PC-9 (cell line): ENCODE measurements around the gene LCN9. TPM values are rescaled to one million over a fixed set of nuclear protein-coding genes. Genes with fewer than 3 reads are reported as not detected.

ENCODE experiments used
- BruUV-seq: library from RNA; stranded (reverse); fragments of 400-500 nt; replicated peaks from 2 replicates; lab custom pipeline; 2021; lab: Mats Ljungman, UMichigan
- CTCF ChIA-PET: fragments of 300-600 bp; sonication (Branson Sonifier 250); formaldehyde crosslinking; loops from one replicate; lab custom pipeline; 2022; ENCODE audit warnings: antibody characterized with exemption; lab: Charles Lee
- POLR2A ChIA-PET: fragments of 300-600 bp; sonication (Branson Sonifier 250); formaldehyde crosslinking; loops from one replicate; lab custom pipeline; 2022; ENCODE audit warnings: antibody characterized with exemption; ENCODE audit not compliant: unreplicated experiment; lab: Charles Lee
- DNase-seq, 2 experiments: peaks; one replicate each; pipeline versions ENCODE4 v3.0.0 to v3.0.0-alpha.2; 2015 to 2022; ENCODE audit warnings: mixed read lengths in 1 of 2
- H2AFZ ChIP-seq: fragments of 200-600 bp; sonication (generic); 2 replicates; pipeline ENCODE4 v1.8.1; 2017; ENCODE audit warnings: antibody characterized with exemption
- H3F3A ChIP-seq: fragments of 200-600 bp; sonication (generic); 2 replicates; pipeline ENCODE4 v1.8.1; 2017; ENCODE audit warnings: antibody characterized with exemption, mild to moderate bottlenecking, low read depth; ENCODE audit not compliant: insufficient read depth
- H3K27ac ChIP-seq: fragments of 200-600 bp; sonication (generic); 2 replicates; pipeline ENCODE4 v1.6.1; 2016; ENCODE audit warnings: mixed run types
- H3K27me3 ChIP-seq: fragments of 200-600 bp; sonication (generic); 2 replicates; pipeline ENCODE4 v1.6.1; 2016; ENCODE audit warnings: low read depth, mixed run types; ENCODE audit not compliant: insufficient read depth
- H3K36me3 ChIP-seq: fragments of 200-600 bp; sonication (generic); 2 replicates; pipeline ENCODE4 v1.6.1; 2016; ENCODE audit warnings: low read depth, mixed run types
- H3K4me1 ChIP-seq: fragments of 200-600 bp; sonication (generic); replicated peaks from 2 replicates; pipeline ENCODE4 v1.6.1; 2016; ENCODE audit warnings: mixed run types; ENCODE audit not compliant: insufficient read depth
- H3K4me2 ChIP-seq: fragments of 200-600 bp; sonication (generic); 2 replicates; pipeline ENCODE4 v1.6.1; 2017; ENCODE audit warnings: mixed run types
- H3K4me3 ChIP-seq: fragments of 200-600 bp; sonication (generic); 2 replicates; pipeline ENCODE4 v1.6.1; 2016; ENCODE audit warnings: mixed run types
- H3K79me2 ChIP-seq: fragments of 200-600 bp; sonication (generic); 2 replicates; pipeline ENCODE4 v1.6.1; 2017; ENCODE audit warnings: low read depth, mixed run types
- H3K9me2 ChIP-seq: fragments of 200-600 bp; sonication (generic); 2 replicates; pipeline ENCODE4 v1.8.1; 2017; ENCODE audit warnings: mild to moderate bottlenecking; ENCODE audit not compliant: insufficient read depth
- H3K9me3 ChIP-seq: fragments of 200-600 bp; sonication (generic); 2 replicates; pipeline ENCODE4 v1.8.1; 2016; ENCODE audit warnings: low read depth; ENCODE audit not compliant: insufficient read depth
- H4K20me1 ChIP-seq: fragments of 200-600 bp; sonication (generic); 2 replicates; pipeline ENCODE4 v1.8.1; 2017; ENCODE audit not compliant: insufficient read depth
- CTCF ChIP-seq: fragments of 200-600 bp; sonication (generic); conservative IDR thresholded peaks from 2 replicates; pipeline ENCODE4 v1.6.1; 2017; ENCODE audit warnings: mixed run types, antibody characterized with exemption, mild to moderate bottlenecking, moderate library complexity
- EZH2 ChIP-seq: fragments of 200-600 bp; sonication (generic); IDR thresholded peaks from 2 replicates; pipeline ENCODE4 v1.8.0; 2017; ENCODE audit warnings: antibody characterized with exemption, low read depth
- intact Hi-C: fragments of 100-400 bp; cut with micrococcal nuclease; formaldehyde crosslinking; loops from one replicate; pipeline ENCODE4 v1.10.0; 2022; ENCODE audit not compliant: unreplicated experiment
- total RNA-seq: library from RNA; stranded (reverse); gene quantifications from 2 replicates; pipeline ENCODE4 v1.2.3, GENCODE V29; 2021

Gene LCN9
- total RNA-seq, 1 experiment from 2014 or later: not detected

GRCh38 chr9:135664801-135665794 lies 2.0 kb downstream of the LCN9 start:
- no peaks in the 10 kb centered on the region for H3K4me1 ChIP-seq
- no peak overlapping the region for H3K4me2 ChIP-seq
- H3F3A ChIP-seq: no peaks in the 10 kb centered on the region
- H3K27me3 ChIP-seq: peaks cover 92% of the 10 kb centered on the region
- H3K36me3 ChIP-seq: no peaks in the 10 kb centered on the region
- ChIA-PET CTCF (no interaction called here), POLR2A (no interaction called here)
- intact Hi-C loops: no loop called here
- TF ChIP-seq CTCF (no peak), EZH2 (no peak)
- H3K4me3 ChIP-seq: no peak overlapping the region
- DNase-seq: no peak
- H3K79me2 ChIP-seq: no peaks in the 10 kb centered on the region
- no peak overlapping the region for H2AFZ ChIP-seq
- no peak overlapping the region for H3K27ac ChIP-seq
- no peaks in the 10 kb centered on the region for H3K9me3 ChIP-seq
- BruUV-seq: no TSS peak
- no peaks in the 10 kb centered on the region for H3K9me2 ChIP-seq
- no peaks in the 10 kb centered on the region for H4K20me1 ChIP-seq

DNA sequence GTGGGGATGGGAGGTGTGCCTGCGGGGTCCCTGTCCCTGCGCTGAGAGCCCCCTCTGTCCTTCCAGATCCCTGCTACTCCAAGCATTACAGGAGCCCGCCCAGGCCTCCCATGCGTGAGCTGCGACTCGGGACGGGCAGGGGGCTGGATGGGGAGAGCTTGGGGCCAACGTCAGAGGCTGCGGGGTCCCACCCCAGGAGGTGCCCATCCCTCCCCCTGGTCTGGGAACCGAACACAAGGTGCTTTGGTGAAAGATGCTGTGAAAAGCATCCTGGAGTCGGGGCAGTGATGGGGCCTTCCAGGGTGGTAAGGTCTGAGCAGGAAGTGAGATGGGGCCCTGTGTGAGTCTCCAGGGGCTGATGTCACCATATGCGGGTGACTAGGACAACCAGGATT lies 2.7 kb downstream of the LCN9 start:
- intact Hi-C loops: no loop called here

More for the DNA sequence above, 2.7 kb downstream of the LCN9 start:
- no peaks in the 10 kb centered on the region for H3K9me3 ChIP-seq
- no peaks in the 10 kb centered on the region for H3K79me2 ChIP-seq
- TF ChIP-seq CTCF (no peak), EZH2 (peak; percentile 68; the same call in 1 of the 2 replicates)
- ChIA-PET CTCF (no interaction called here), POLR2A (no interaction called here)
- H4K20me1 ChIP-seq: no peaks in the 10 kb centered on the region
- no peaks in the 10 kb centered on the region for H3F3A ChIP-seq
- no peak overlapping the region for H2AFZ ChIP-seq
- BruUV-seq: no TSS peak
- no peak for DNase-seq
- no peaks in the 10 kb centered on the region for H3K36me3 ChIP-seq
- no peak overlapping the region for H3K27ac ChIP-seq
- H3K4me3 ChIP-seq: no peak overlapping the region
- peaks cover 91% of the 10 kb centered on the region for H3K27me3 ChIP-seq
- H3K4me2 ChIP-seq: no peak overlapping the region
- no peaks in the 10 kb centered on the region for H3K9me2 ChIP-seq
- H3K4me1 ChIP-seq: no peaks in the 10 kb centered on the region
